ENCODE results near the gene ARMC7.

GRCh38 chr17:75152523-75152921, 42.8 kb downstream of the ARMC7 start:
- TF ChIP-seq CTCF (IDR thresholded peaks at IDR 0.05; ENCODE audit: low read depth, low read length) (no peak), EZH2phosphoT487 (IDR thresholded peaks at IDR 0.05; ENCODE audit: low read depth) (no peak)

Measured in OCI-LY3 (cell line).